Suprapubic skin (tissue), 4 donors: ENCODE measurements around the gene AKT1S1.

Experiments used
- EP300 ChIP-seq: sonication (generic); formaldehyde crosslinking; IDR thresholded peaks from one replicate; pipeline ENCODE4 v1.6.1; 2017; ENCODE audit warnings: antibody characterized with exemption
- POLR2A ChIP-seq, 2 donors: fragments of 450-650 bp; IDR thresholded peaks; one replicate each; pipeline ENCODE4 v1.6.1; 2017; ENCODE audit warnings: antibody characterized with exemption in 2 of 2, mild to moderate bottlenecking in 2 of 2, moderate library complexity in 2 of 2
- POLR2AphosphoS5 ChIP-seq, 3 donors: sonication (generic); formaldehyde crosslinking; IDR thresholded peaks; one replicate each; pipeline ENCODE4 v1.6.1; 2017; ENCODE audit warnings: antibody characterized with exemption in 3 of 3
- TF ChIP-seq, protein P1 (sequence below), 2 donors: fragments of 200-600 bp in 1 of 2; fragments of 450-650 bp in 1 of 2; sonication (generic) in 1 of 2; IDR thresholded peaks; one replicate each; pipeline ENCODE4 v1.5.1; 2016 to 2019; ENCODE audit warnings: antibody characterized with exemption in 2 of 2, mild to moderate bottlenecking in 1 of 2, moderate library complexity in 1 of 2

- TF ChIP-seq, protein P1, sequence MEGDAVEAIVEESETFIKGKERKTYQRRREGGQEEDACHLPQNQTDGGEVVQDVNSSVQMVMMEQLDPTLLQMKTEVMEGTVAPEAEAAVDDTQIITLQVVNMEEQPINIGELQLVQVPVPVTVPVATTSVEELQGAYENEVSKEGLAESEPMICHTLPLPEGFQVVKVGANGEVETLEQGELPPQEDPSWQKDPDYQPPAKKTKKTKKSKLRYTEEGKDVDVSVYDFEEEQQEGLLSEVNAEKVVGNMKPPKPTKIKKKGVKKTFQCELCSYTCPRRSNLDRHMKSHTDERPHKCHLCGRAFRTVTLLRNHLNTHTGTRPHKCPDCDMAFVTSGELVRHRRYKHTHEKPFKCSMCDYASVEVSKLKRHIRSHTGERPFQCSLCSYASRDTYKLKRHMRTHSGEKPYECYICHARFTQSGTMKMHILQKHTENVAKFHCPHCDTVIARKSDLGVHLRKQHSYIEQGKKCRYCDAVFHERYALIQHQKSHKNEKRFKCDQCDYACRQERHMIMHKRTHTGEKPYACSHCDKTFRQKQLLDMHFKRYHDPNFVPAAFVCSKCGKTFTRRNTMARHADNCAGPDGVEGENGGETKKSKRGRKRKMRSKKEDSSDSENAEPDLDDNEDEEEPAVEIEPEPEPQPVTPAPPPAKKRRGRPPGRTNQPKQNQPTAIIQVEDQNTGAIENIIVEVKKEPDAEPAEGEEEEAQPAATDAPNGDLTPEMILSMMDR (IDR thresholded peaks at IDR 0.05) = no peak
- peak; percentile 6 to 78 for TF ChIP-seq POLR2A (IDR thresholded peaks at IDR 0.05)
- TF ChIP-seq POLR2AphosphoS5 (IDR thresholded peaks at IDR 0.05) = peak; percentile 18 to 52 (median 47)
- no peak for TF ChIP-seq EP300
These were observed 26.4 kb downstream of the AKT1S1 start, which contains the start of gene PTOV1 for GRCh38 chr19:49850487-49851342.
